NB4 (cell line): ENCODE measurements around the gene ADCY2.

Source experiments
- DNase-seq: peaks from one replicate; pipeline ENCODE4 v3.0.0; 2010; ENCODE audit warnings: low read depth
- H3K4me3 ChIP-seq: one replicate; pipeline ENCODE4 v1.5.1; 2011; ENCODE audit warnings: mild to moderate bottlenecking, low read depth, low read length, moderate library complexity
- CTCF ChIP-seq: IDR thresholded peaks from one replicate; pipeline ENCODE4 v1.5.1; 2012; ENCODE audit warnings: low read depth, low read length
- MAX ChIP-seq: IDR thresholded peaks from 2 replicates; pipeline ENCODE4 v1.6.1; 2011; ENCODE audit warnings: low read depth, low read length
- MYC ChIP-seq: IDR thresholded peaks from 2 replicates; pipeline ENCODE4 v1.6.1; 2011; ENCODE audit warnings: low read depth, low read length
- POLR2A ChIP-seq: IDR thresholded peaks from 2 replicates; pipeline ENCODE4 v1.6.1; 2011; ENCODE audit warnings: mild to moderate bottlenecking; ENCODE audit not compliant: insufficient read length; ENCODE audit errors: extremely low read depth

ADCY2 gene

GRCh38 chr5:7540736-7541485 is 145.0 kb downstream of the ADCY2 start:
- TF ChIP-seq MAX (no peak), CTCF (no peak), MYC (no peak), POLR2A (no peak)
- DNase-seq, result no peak
- H3K4me3 ChIP-seq, result no peak overlapping the region

GRCh38 chr5:7541898-7542297 is 146.0 kb downstream of the ADCY2 start:
- no peak for TF ChIP-seq CTCF
- no peak for TF ChIP-seq MYC
- TF ChIP-seq MAX, result no peak
- no peak for TF ChIP-seq POLR2A
- no peak overlapping the region for H3K4me3 ChIP-seq
- no peak for DNase-seq

- TF ChIP-seq CTCF, result no peak
- no peak for TF ChIP-seq MYC
- TF ChIP-seq MAX, result no peak
- TF ChIP-seq POLR2A, result no peak
- no peak overlapping the region for H3K4me3 ChIP-seq
Observed at GRCh38 chr5:7546555-7546954, 150.6 kb downstream of the ADCY2 start.

GRCh38 chr5:7548596-7548995 is 152.7 kb downstream of the ADCY2 start:
- H3K4me3 ChIP-seq, result no peak overlapping the region
- no peak for DNase-seq
- TF ChIP-seq CTCF, result no peak
- no peak for TF ChIP-seq POLR2A

More at GRCh38 chr5:7546555-7546954, 150.6 kb downstream of the ADCY2 start:
- no peak for DNase-seq

GRCh38 chr5:7565559-7565958 is 169.6 kb downstream of the ADCY2 start:
- TF ChIP-seq CTCF (no peak), MAX (no peak), POLR2A (no peak), MYC (no peak)
- no peak for DNase-seq
- no peak overlapping the region for H3K4me3 ChIP-seq
